H1 (cell line): ENCODE measurements around the gene EMX1. TPM values are rescaled to one million over a fixed set of nuclear protein-coding genes. Genes with fewer than 3 reads are reported as not detected.

ENCODE experiments used
- BCL11A ChIP-seq, 2 experiments: IDR thresholded peaks; one replicate each; pipeline ENCODE4 v1.6.1; 2011; ENCODE audit warnings: low read depth in 2 of 2, low read length in 2 of 2, mild to moderate bottlenecking in 2 of 2
- CEBPB ChIP-seq: IDR thresholded peaks from 2 replicates; pipeline ENCODE4 v1.6.1; 2012; ENCODE audit warnings: low read depth, low read length
- JUN ChIP-seq: IDR thresholded peaks from 2 replicates; pipeline ENCODE4 v1.6.1; 2011; ENCODE audit warnings: low read depth, mild to moderate bottlenecking, improper control_type of control experiment, low read length
- JUND ChIP-seq: IDR thresholded peaks from 2 replicates; pipeline ENCODE4 v1.6.1; 2011; ENCODE audit warnings: mild to moderate bottlenecking, improper control_type of control experiment, low read length
- KDM1A ChIP-seq: fragments of 200-600, 300-600 bp; sonication (generic); IDR thresholded peaks from 2 replicates; pipeline ENCODE4 v1.7.1; 2016; ENCODE audit warnings: mild to moderate bottlenecking, low read length, borderline replicate concordance
- NANOG ChIP-seq: IDR thresholded peaks from 2 replicates; pipeline ENCODE4 v1.6.1; 2011; ENCODE audit warnings: low read length, low read depth, mild to moderate bottlenecking, inconsistent platforms; ENCODE audit not compliant: insufficient read depth, poor library complexity, severe bottlenecking
- NRF1 ChIP-seq: IDR thresholded peaks from 2 replicates; pipeline ENCODE4 v1.6.1; 2011; ENCODE audit warnings: mild to moderate bottlenecking, low read depth, low read length, improper control_type of control experiment
- SIRT6 ChIP-seq: IDR thresholded peaks from one replicate; pipeline ENCODE4 v1.7.1; 2012; ENCODE audit warnings: low read length, inconsistent platforms
- SIX5 ChIP-seq: IDR thresholded peaks from 2 replicates; pipeline ENCODE4 v1.6.1; 2011; ENCODE audit warnings: mild to moderate bottlenecking, low read depth, low read length
- ZNF274 ChIP-seq: IDR thresholded peaks from 2 replicates; pipeline ENCODE4 v1.7.0; 2012; ENCODE audit warnings: low read length, borderline replicate concordance; ENCODE audit errors: extremely low read depth
- polyA plus RNA-seq, 7 experiments: library from polyadenylated mRNA; depleted of rRNA in 3 of 7; stranded (reverse) in 5 of 7; unstranded in 2 of 7; fragments of >200 nt in 5 of 7; fragments of 200-250 nt in 2 of 7; gene quantifications; 1 replicate in 5 of 7; 2 replicates in 1 of 7; 4 replicates in 1 of 7; pipeline versions ENCODE4 v1.2.1 to v1.2.3, GENCODE V29; 2011 to 2013; ENCODE audit warnings: missing spikeins in 2 of 7, mixed read lengths in 2 of 7
- total RNA-seq: library from RNA; stranded (reverse); fragmentation: NEBNext Ultra II Directional; extraction: Animal tissue kit (Norgen Biotek cat#: 25700); gene quantifications from 2 replicates; pipeline ENCODE4 v1.2.1, GENCODE V29; 2021

The EMX1 gene
- total and polyA plus RNA-seq, 2 of the 8 experiments (the other 6 are each of a cell fraction or from before 2014, with no cell fraction given) = 2.4 to 4.9 TPM

DNA sequence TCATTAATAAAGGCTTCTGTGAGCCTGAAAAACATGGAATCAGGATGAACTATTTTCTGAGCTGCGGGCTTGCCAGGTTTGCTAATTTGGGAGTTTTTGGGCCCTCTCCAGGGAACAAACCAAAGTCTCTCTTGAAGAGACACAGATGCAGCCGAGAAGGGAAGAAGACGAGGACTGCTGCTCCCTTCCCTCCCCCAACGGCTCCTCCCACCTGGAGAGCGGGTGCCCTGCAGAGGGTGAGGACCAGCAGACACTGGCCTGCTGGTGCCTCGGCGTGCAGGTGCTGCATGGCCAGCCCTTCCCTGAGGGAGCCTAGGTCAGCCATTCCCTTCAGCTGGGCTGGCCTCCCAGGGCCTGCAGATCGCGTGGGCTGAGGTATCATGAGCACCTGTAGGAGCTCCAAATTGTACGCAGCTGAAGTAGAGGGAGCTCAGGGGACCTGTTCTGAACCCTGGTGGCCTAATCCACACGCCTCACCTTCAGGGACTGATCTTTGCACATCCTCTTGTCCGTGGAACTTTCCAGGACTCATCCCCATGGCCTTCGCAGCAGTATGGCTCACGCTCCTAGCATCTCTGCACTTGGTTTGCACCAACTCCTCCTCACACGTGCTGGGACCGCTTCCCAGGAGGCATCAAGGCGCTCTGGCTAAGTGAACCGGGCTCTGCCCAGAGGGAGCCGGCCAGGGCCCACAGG, 19.5 kb downstream of the EMX1 start (continued):
- TF ChIP-seq BCL11A (IDR thresholded peaks at IDR 0.05; ENCODE audit: low read depth in 2 of 2, low read length in 2 of 2) (no peak), NRF1 (no peak), ZNF274 (no peak), NANOG (no peak), CEBPB (no peak), SIRT6 (no peak), JUN (no peak), SIX5 (no peak), JUND (no peak), KDM1A (no peak)
